H1 (cell line): ENCODE measurements around the gene LNX2.

Experiments
- EZH2 ChIP-seq: fragments of 200-600 bp; sonication (generic); IDR thresholded peaks from 2 replicates; pipeline ENCODE4 v1.7.1; 2012; ENCODE audit warnings: low read depth, mild to moderate bottlenecking, moderate library complexity, low read length, inconsistent platforms; ENCODE audit not compliant: severe bottlenecking
- KDM1A ChIP-seq: fragments of 200-600, 300-600 bp; sonication (generic); IDR thresholded peaks from 2 replicates; pipeline ENCODE4 v1.7.1; 2016; ENCODE audit warnings: mild to moderate bottlenecking, low read length, borderline replicate concordance
- MAX ChIP-seq: IDR thresholded peaks from 2 replicates; pipeline ENCODE4 v1.6.1; 2012; ENCODE audit warnings: inconsistent platforms
- TF ChIP-seq, protein P1 (sequence below), 3 experiments: IDR thresholded peaks; 1 replicate in 2 of 3; 2 replicates in 1 of 3; pipeline versions ENCODE4 v1.5.1 to v1.6.1; 2011; ENCODE audit warnings: low read length in 3 of 3, mild to moderate bottlenecking in 3 of 3, inconsistent platforms in 2 of 3, low read depth in 1 of 3, moderate library complexity in 1 of 3; ENCODE audit not compliant: insufficient read depth in 1 of 3; ENCODE audit errors: control extremely low read depth in 1 of 3
- TF ChIP-seq, protein P2 (sequence below): IDR thresholded peaks from 2 replicates; pipeline ENCODE4 v1.6.1; 2011; ENCODE audit warnings: low read depth, mild to moderate bottlenecking, low read length; ENCODE audit not compliant: insufficient read depth

- TF ChIP-seq EZH2: no peak
- TF ChIP-seq, protein P1, sequence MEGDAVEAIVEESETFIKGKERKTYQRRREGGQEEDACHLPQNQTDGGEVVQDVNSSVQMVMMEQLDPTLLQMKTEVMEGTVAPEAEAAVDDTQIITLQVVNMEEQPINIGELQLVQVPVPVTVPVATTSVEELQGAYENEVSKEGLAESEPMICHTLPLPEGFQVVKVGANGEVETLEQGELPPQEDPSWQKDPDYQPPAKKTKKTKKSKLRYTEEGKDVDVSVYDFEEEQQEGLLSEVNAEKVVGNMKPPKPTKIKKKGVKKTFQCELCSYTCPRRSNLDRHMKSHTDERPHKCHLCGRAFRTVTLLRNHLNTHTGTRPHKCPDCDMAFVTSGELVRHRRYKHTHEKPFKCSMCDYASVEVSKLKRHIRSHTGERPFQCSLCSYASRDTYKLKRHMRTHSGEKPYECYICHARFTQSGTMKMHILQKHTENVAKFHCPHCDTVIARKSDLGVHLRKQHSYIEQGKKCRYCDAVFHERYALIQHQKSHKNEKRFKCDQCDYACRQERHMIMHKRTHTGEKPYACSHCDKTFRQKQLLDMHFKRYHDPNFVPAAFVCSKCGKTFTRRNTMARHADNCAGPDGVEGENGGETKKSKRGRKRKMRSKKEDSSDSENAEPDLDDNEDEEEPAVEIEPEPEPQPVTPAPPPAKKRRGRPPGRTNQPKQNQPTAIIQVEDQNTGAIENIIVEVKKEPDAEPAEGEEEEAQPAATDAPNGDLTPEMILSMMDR (IDR thresholded peaks at IDR 0.05; ENCODE audit: control extremely low read depth in 1 of 3, insufficient read depth in 1 of 3, low read depth in 1 of 3, low read length in 3 of 3): no peak
- TF ChIP-seq MAX: no peak
- no peak for TF ChIP-seq KDM1A
- TF ChIP-seq, protein P2, sequence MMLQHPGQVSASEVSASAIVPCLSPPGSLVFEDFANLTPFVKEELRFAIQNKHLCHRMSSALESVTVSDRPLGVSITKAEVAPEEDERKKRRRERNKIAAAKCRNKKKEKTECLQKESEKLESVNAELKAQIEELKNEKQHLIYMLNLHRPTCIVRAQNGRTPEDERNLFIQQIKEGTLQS: no peak
These were observed 23.2 kb upstream of the LNX2 start for GRCh38 chr13:27643334-27644132.
